Activated T-helper 9 cell treated with anti-CD3 and anti-CD28 coated beads, Interleukin-2, amount 50 U/mL, for 16 hours (primary cell): ENCODE data around the gene ASB15.
"Not testable (repeated sequence)": the region's sequence is repeated elsewhere in the genome, so short reads cannot be mapped to it uniquely, and the experiment has no call there.

Source experiments
- DNase-seq: peaks from one replicate; pipeline ENCODE4 v3.0.0-alpha.2; 2020; ENCODE audit warnings: low read depth

The ASB15 gene

GRCh38 chr7:123598657-123599056, 3.0 kb upstream of the ASB15 start:
- DNase-seq, result no peak

GRCh38 chr7:123599766-123600165, 1.9 kb upstream of the ASB15 start:
- DNase-seq, result no peak

- DNase-seq, result no peak
Observed at GRCh38 chr7:123600876-123601275, 745 bp upstream of the ASB15 start.

- DNase-seq, result no peak
Observed at GRCh38 chr7:123602648-123603047, 1.0 kb downstream of the ASB15 start.

GRCh38 chr7:123604739-123605138, 3.1 kb downstream of the ASB15 start:
- no peak for DNase-seq

- no peak for DNase-seq
Observed at GRCh38 chr7:123607423-123607975, 5.9 kb downstream of the ASB15 start.

GRCh38 chr7:123608991-123609882, 7.6 kb downstream of the ASB15 start:
- no peak for DNase-seq

GRCh38 chr7:123609883-123610239, 8.2 kb downstream of the ASB15 start:
- DNase-seq, result no peak

GRCh38 chr7:123612024-123612423, 10.4 kb downstream of the ASB15 start:
- no peak for DNase-seq

GRCh38 chr7:123615344-123615743, 13.7 kb downstream of the ASB15 start:
- no peak for DNase-seq

- no peak for DNase-seq
Observed at GRCh38 chr7:123616223-123616622, 14.6 kb downstream of the ASB15 start.

- DNase-seq, result no peak
Observed at GRCh38 chr7:123621707-123622106, 20.1 kb downstream of the ASB15 start.

GRCh38 chr7:123622660-123623386, 21.2 kb downstream of the ASB15 start:
- no peak for DNase-seq

- DNase-seq, result peak; percentile 29
Observed at GRCh38 chr7:123624527-123625183, 23.0 kb downstream of the ASB15 start.

- no peak for DNase-seq
Observed at GRCh38 chr7:123625254-123625653, 23.6 kb downstream of the ASB15 start.

GRCh38 chr7:123627851-123628250, 26.2 kb downstream of the ASB15 start:
- no peak for DNase-seq

GRCh38 chr7:123628829-123629228, 27.2 kb downstream of the ASB15 start:
- DNase-seq, result no peak

- DNase-seq, result no peak
Observed at GRCh38 chr7:123629281-123629680, 27.7 kb downstream of the ASB15 start.

- DNase-seq, result no peak
Observed at GRCh38 chr7:123632808-123633207, 31.2 kb downstream of the ASB15 start.

GRCh38 chr7:123633553-123633952, 31.9 kb downstream of the ASB15 start:
- no peak for DNase-seq

- not testable (repeated sequence) for DNase-seq
Observed at GRCh38 chr7:123634011-123634573, 32.5 kb downstream of the ASB15 start.
